Muscle of back (tissue), 11 donors: Measurements from ENCODE around the gene TMPRSS12. TPM values are rescaled to one million over a fixed set of nuclear protein-coding genes. Genes with fewer than 3 reads are reported as not detected.
A peak's percentile ranks its signal among the peaks of the same experiment; 100 is the strongest.
"Not testable (repeated sequence)": the region's sequence is repeated elsewhere in the genome, so short reads cannot be mapped to it uniquely, and the experiment has no call there.

Experiments
- DNase-seq, 3 donors: peaks; one replicate each; pipeline versions ENCODE4 v3.0.0 to v3.0.0-alpha.2; 2013
- polyA plus RNA-seq, 10 donors: library from polyadenylated mRNA; unstranded; fragments of 120-200 nt; gene quantifications; one replicate each; pipeline ENCODE4 v1.2.1, GENCODE V29; 2013; ENCODE audit not compliant: insufficient read length in 10 of 10

The TMPRSS12 gene
- polyA plus RNA-seq, 10 donors: 0.09 to 0.27 TPM; not detected in 8

GRCh38 chr12:50855679-50856078, 13.0 kb downstream of the TMPRSS12 start:
- DNase-seq: not testable (repeated sequence)

GRCh38 chr12:50859621-50860310, 17.0 kb downstream of the TMPRSS12 start:
- DNase-seq: no peak

- peak; percentile 52 to 68 (median 53) for DNase-seq
These were observed 19.6 kb downstream of the TMPRSS12 start for GRCh38 chr12:50862316-50862715.

GRCh38 chr12:50865266-50865665, 22.5 kb downstream of the TMPRSS12 start:
- no peak for DNase-seq

GRCh38 chr12:50868881-50869280, 26.2 kb downstream of the TMPRSS12 start:
- DNase-seq: not testable (repeated sequence)

- DNase-seq: no peak
These were observed 39.8 kb downstream of the TMPRSS12 start for GRCh38 chr12:50882563-50882962.

GRCh38 chr12:50887191-50887590, 44.5 kb downstream of the TMPRSS12 start:
- no peak for DNase-seq

GRCh38 chr12:50888666-50889065, 45.9 kb downstream of the TMPRSS12 start:
- no peak for DNase-seq

GRCh38 chr12:50894241-50894640, 51.5 kb downstream of the TMPRSS12 start:
- peak; percentile 36 to 54 (median 47) for DNase-seq

- DNase-seq: no peak
These were observed 59.0 kb downstream of the TMPRSS12 start for GRCh38 chr12:50901685-50902113.

- DNase-seq: not testable (repeated sequence)
These were observed 65.8 kb downstream of the TMPRSS12 start for GRCh38 chr12:50908479-50908878.

- DNase-seq: not testable (repeated sequence)
These were observed 69.6 kb downstream of the TMPRSS12 start for GRCh38 chr12:50912361-50912760.

- no peak for DNase-seq
These were observed 70.5 kb downstream of the TMPRSS12 start for GRCh38 chr12:50913224-50913623.

- DNase-seq: no peak
These were observed 72.3 kb downstream of the TMPRSS12 start for GRCh38 chr12:50914872-50915484.

- DNase-seq: no peak
These were observed 73.6 kb downstream of the TMPRSS12 start for GRCh38 chr12:50916292-50916691.

GRCh38 chr12:50918584-50919316, 76.0 kb downstream of the TMPRSS12 start:
- DNase-seq: no peak

GRCh38 chr12:50922820-50923219, 80.1 kb downstream of the TMPRSS12 start:
- peak in 1 of 3 donors; percentile 16 for DNase-seq

- peak in 1 of 3 donors; percentile 30 for DNase-seq
These were observed 80.8 kb downstream of the TMPRSS12 start for GRCh38 chr12:50923361-50924130.

- peak in 1 of 3 donors; percentile 43 for DNase-seq
These were observed 81.4 kb downstream of the TMPRSS12 start for GRCh38 chr12:50924131-50924438.

- peak; percentile 92 to 97 (median 92) for DNase-seq
These were observed 82.0 kb downstream of the TMPRSS12 start for GRCh38 chr12:50924439-50925341.

- peak in 1 of 3 donors; percentile 46 for DNase-seq
These were observed 82.6 kb downstream of the TMPRSS12 start for GRCh38 chr12:50925342-50925651.
